ENCODE results near the gene DMD. TPM values are rescaled to one million over a fixed set of nuclear protein-coding genes. Genes with fewer than 3 reads are reported as not detected.

Gene DMD
- polyA plus RNA-seq, 3 donors = 17.3 to 18.8 (median 18.0) TPM

- DNase-seq (ENCODE audit: extremely low read depth in 1 of 11, low read depth in 9 of 11, low spot score in 4 of 11) = no peak
Observed at GRCh38 chrX:33178218-33178617, 33.1 kb downstream of the DMD start.

GRCh38 chrX:33175201-33175600 is 36.1 kb downstream of the DMD start:
- DNase-seq (ENCODE audit: extremely low read depth in 1 of 11, low read depth in 9 of 11, low spot score in 4 of 11) = no peak

GRCh38 chrX:33171041-33171440 is 40.3 kb downstream of the DMD start:
- DNase-seq (ENCODE audit: extremely low read depth in 1 of 11, low read depth in 9 of 11, low spot score in 4 of 11) = no peak

- DNase-seq (ENCODE audit: extremely low read depth in 1 of 11, low read depth in 9 of 11, low spot score in 4 of 11) = no peak
Observed at GRCh38 chrX:33161829-33162228, 49.5 kb downstream of the DMD start.

DNA sequence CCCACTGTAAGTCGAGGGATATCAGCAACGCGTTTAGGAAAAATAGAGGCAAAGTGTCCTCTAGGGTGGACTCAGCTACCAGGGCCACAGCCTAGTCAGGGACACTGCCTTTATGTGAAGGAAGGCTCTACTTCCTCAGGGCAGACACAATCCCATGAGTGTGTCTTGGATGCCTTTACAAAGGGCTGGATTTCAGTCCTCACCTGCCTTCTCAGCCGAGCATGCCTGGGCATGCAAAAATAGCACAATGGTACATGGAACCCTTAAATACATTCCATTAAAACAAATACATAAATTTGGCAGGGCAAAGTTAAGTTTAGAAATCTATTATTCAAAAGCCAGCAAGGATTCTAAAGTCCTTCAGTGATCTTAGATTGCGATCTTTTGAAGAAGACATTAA is 51.1 kb downstream of the DMD start:
- DNase-seq (ENCODE audit: extremely low read depth in 1 of 11, low read depth in 9 of 11, low spot score in 4 of 11) = no peak

DNA sequence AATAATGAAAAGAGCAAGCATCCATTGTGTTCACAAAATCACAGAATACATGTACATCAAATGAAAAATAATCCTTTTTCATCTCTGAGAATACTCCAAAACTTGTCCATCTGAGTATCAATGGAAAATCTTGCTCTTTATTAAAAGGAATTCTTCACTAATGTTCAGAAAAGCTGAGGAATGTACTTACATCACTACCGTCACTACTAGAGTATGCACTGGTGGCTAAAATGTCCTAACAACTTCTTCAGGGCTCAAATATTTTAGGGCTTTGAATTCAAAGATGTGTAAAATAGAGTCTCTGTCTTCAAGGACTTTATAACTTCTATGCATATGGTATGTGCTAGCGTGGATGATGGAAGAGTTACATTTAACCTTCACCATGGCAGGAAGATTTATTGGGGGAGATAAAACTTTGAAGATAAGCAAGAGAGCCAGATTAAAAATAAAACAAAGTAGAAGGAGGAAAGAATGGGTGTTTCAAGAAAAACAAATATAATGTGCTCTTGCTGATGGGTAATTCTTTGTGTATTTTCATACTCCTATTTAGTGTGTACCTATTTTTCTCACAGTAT is 55.1 kb downstream of the DMD start:
- peak in 3 of 11 donors; percentile 0 to 11 (median 2) for DNase-seq (ENCODE audit: extremely low read depth in 1 of 11, low read depth in 9 of 11, low spot score in 4 of 11)

- no peak for DNase-seq (ENCODE audit: extremely low read depth in 1 of 11, low read depth in 9 of 11, low spot score in 4 of 11)
Observed at GRCh38 chrX:33149580-33149979, 61.8 kb downstream of the DMD start.

DNA sequence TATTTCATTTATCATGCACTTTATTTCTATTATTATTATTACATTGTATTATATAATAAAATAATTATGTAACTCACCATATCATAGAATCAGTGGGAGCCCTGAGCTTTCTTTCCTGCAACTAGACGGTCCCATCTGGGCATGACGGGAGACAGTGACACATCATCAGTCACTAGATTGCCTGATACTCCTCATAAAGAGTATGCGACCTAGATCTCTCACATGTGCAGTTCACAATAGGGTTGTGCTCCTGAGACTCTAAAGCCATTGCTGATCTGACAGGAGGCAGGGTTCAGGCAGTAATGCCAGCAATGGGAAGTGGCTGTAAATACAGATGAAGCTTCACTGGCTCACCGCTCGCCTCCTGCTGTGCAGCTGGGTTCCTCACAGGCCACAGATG is 62.3 kb downstream of the DMD start:
- DNase-seq (ENCODE audit: extremely low read depth in 1 of 11, low read depth in 9 of 11, low spot score in 4 of 11) = no peak

DNA sequence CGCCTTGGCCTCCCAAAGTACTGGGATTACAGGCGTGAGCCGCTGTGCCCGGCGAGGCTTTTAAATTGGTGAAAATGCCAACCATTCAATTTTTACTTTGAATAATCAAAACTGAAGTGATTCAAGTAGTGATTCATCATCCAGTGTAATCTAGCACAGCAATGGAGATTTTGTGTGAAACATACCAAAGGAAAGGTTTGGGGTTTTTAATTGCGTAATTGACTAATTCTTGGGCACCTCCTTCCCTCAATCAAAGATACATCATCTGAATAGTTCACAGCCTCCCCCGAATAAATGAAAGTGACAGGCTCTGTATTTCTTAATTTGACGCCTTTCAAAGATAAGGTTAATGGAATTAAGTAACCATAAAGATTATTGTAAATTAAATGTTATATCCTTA is 69.0 kb downstream of the DMD start:
- no peak for DNase-seq (ENCODE audit: extremely low read depth in 1 of 11, low read depth in 9 of 11, low spot score in 4 of 11)

GRCh38 chrX:33138677-33139249 is 72.6 kb downstream of the DMD start:
- no peak for DNase-seq (ENCODE audit: extremely low read depth in 1 of 11, low read depth in 9 of 11, low spot score in 4 of 11)

DNA sequence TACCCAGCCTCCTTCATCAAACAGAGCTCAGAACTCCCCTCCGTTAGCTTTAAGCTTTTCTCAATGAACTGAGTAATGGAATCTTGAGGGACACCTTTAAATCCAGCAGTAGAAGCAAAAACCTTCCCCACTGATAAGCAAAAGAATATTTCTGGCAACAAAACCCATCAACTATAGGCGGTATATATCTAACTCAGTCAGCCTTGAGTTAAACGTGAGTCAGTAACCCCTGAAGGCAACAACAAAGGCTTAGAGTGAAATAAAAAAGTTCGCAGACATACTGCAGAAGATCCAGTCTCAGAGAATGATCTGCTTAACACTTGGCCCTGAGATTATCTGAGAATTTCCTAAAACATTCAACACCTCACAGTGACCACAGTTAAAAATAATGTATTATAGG is 77.2 kb downstream of the DMD start:
- DNase-seq (ENCODE audit: extremely low read depth in 1 of 11, low read depth in 9 of 11, low spot score in 4 of 11) = no peak

DNA sequence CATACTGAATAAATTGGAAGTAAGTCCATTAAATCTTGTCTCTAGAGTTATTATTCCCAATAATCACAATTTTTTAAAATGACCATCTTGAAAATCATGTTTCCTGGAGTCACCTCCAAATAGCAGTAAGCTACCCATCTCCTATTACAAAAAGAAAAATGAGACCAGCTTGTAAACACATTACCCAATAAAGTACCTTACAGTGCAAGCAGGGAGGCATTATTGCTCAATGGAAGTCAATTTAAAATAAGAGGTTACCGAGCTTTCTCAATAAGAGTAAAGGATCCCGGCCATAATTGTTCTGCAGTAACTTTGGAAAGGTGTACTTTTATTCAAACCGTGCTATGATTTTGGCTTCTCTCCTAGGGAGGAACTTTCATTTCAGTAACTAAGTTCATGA is 78.0 kb downstream of the DMD start:
- DNase-seq (ENCODE audit: extremely low read depth in 1 of 11, low read depth in 9 of 11, low spot score in 4 of 11) = no peak

DNA sequence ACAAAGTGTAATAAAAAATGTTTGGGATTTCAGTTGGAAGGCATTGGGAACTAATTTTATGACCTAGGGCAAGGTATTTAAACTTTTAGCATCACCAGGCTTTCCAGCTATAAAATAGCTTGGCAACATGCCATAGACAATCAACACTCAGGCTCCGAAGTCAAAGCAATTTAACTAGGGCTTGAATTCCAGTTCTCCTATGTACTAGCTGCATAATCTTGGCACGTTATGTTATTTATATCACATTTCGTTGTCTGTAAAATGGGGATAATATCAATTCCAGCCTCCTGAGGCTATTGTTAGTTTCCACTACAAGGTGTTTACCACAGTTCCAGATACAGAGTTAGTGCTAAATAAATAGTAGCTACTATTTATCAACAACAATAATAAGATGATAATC is 78.8 kb downstream of the DMD start:
- DNase-seq (ENCODE audit: extremely low read depth in 1 of 11, low read depth in 9 of 11, low spot score in 4 of 11) = no peak

GRCh38 chrX:33129607-33130006 is 81.7 kb downstream of the DMD start:
- no peak for DNase-seq (ENCODE audit: extremely low read depth in 1 of 11, low read depth in 9 of 11, low spot score in 4 of 11)

GRCh38 chrX:33128048-33128805 is 83.1 kb downstream of the DMD start:
- no peak for DNase-seq (ENCODE audit: extremely low read depth in 1 of 11, low read depth in 9 of 11, low spot score in 4 of 11)

- DNase-seq (ENCODE audit: extremely low read depth in 1 of 11, low read depth in 9 of 11, low spot score in 4 of 11) = no peak
Observed at GRCh38 chrX:33126469-33126868, 84.9 kb downstream of the DMD start.

DNA sequence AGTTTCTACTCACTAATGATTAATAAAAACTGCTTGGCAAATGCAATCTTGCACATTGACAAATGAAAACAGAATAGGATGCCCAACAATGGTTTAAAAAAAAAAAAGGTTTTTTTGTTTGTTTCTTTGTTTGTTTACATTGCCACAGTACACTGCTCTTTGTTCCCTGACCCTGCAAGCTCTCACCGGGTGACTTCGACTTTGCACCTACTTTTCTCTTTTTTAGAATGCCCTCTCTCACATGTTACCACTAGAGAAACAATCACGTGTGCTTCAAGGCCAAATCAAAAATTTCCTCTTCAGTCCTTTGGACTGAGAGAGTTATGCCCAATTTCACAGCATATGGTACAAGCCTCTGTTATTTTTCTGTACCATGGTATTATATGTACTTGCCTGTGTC is 101.5 kb downstream of the DMD start:
- DNase-seq (ENCODE audit: extremely low read depth in 1 of 11, low read depth in 9 of 11, low spot score in 4 of 11) = no peak

GRCh38 chrX:33106737-33107136 is 104.6 kb downstream of the DMD start:
- DNase-seq (ENCODE audit: extremely low read depth in 1 of 11, low read depth in 9 of 11, low spot score in 4 of 11) = no peak

DNA sequence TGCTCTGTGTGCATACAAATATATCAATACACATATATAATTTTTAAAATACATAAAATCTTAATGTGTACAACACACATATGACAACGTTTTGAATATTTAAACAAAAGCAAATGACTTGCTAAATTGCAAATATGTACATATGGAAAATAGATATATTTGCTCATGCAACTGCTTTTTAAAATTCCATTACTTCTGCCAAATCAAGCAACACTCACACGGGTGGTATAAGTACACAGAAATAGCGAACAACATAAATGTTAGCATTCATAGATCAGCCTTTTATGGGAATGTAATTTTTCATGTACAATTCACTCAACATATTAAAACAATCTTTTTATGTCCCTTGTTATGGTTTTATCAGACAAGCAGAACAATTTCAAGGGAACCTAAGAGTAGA is 116.3 kb downstream of the DMD start:
- DNase-seq (ENCODE audit: extremely low read depth in 1 of 11, low read depth in 9 of 11, low spot score in 4 of 11) = no peak

DNA sequence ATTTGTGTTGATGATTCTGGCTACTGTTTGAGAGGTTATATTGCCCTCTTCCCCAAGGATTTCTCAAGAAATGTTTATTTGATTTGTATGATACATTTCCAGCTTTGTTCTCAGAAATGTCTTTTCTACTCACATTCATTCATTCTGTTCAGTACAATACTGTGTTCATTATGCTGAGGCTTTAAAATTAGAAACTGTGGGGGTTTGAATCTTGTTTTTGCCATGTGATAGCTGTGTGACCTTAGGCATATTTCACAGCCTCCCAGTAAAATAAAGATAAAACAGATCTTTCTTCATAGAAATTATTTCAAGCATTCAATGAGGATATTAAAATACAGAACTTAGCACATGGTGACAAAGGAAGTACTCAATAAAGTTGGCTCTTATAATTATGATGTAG is 123.9 kb downstream of the DMD start:
- DNase-seq (ENCODE audit: extremely low read depth in 1 of 11, low read depth in 9 of 11, low spot score in 4 of 11) = no peak

DNA sequence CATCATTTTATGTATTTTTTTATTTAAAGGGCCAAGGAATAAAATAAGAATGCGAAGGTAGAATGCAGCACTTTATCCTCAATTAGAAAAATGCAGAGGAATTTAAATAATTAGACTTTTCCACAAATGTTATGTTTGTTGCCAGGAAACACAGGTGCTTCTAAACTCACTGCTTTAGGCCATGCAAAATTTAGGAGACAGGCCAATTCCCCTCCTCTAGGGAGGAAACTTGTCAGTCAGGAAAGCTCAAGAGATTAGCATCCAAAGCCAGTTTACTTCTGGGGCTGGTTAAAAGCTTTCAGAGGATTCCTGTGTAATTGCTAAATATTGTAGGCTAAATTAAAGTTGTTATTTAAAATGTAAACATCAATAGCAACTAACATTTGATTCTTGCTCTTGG is 124.5 kb downstream of the DMD start:
- DNase-seq (ENCODE audit: extremely low read depth in 1 of 11, low read depth in 9 of 11, low spot score in 4 of 11) = no peak
